Adrenal gland (tissue), 12 donors: ENCODE data around the gene BCKDHA. TPM values are rescaled to one million over a fixed set of nuclear protein-coding genes. Genes with fewer than 3 reads are reported as not detected.
A peak's percentile ranks its signal among the peaks of the same experiment; 100 is the strongest.

Source experiments
- DNase-seq, 7 donors: peaks; one replicate each; pipeline ENCODE4 v3.0.0-alpha.2; 2019 to 2020
- H3K27ac ChIP-seq, 5 donors: fragments of 200-600 bp; sonication (generic) in 4 of 5; 1 replicate in 3 of 5; 2 replicates in 2 of 5; pipeline versions ENCODE4 v1.5.1 to v1.8.0; 2016 to 2020; ENCODE audit warnings: mild to moderate bottlenecking in 1 of 5
- H3K27me3 ChIP-seq: fragments of 200-600 bp; 2 replicates; pipeline ENCODE4 v1.8.0; 2021
- H3K36me3 ChIP-seq, 2 donors: fragments of 200-600 bp; replicated peaks in 1 of 2; 1 replicate in 1 of 2; 2 replicates in 1 of 2; pipeline versions ENCODE4 v1.5.1 to v1.8.0; 2018 to 2022
- H3K4me1 ChIP-seq, 2 donors: fragments of 200-600 bp; replicated peaks in 1 of 2; 1 replicate in 1 of 2; 2 replicates in 1 of 2; pipeline versions ENCODE4 v1.5.1 to v1.8.0; 2018 to 2021
- H3K4me3 ChIP-seq, 4 donors: fragments of 200-600 bp; sonication (generic) in 3 of 4; one replicate each; pipeline ENCODE4 v1.5.1; 2016 to 2018
- H3K9me3 ChIP-seq, 3 donors: fragments of 200-600 bp; sonication (generic) in 1 of 3; replicated peaks in 1 of 3; 1 replicate in 2 of 3; 2 replicates in 1 of 3; pipeline versions ENCODE4 v1.5.1 to v1.8.0; 2016 to 2021
- CTCF ChIP-seq, 6 experiments: fragments of 450-650 bp in 4 of 6; fragments of 200-600 bp in 2 of 6; sonication (generic) in 1 of 6; IDR thresholded peaks; 1 replicate in 5 of 6; 2 replicates in 1 of 6; pipeline versions ENCODE4 v1.5.1 to v1.8.0; 2016 to 2021; ENCODE audit warnings: antibody characterized with exemption in 6 of 6, mild to moderate bottlenecking in 2 of 6, moderate library complexity in 1 of 6
- POLR2A ChIP-seq, 2 donors: fragments of 450-650 bp; IDR thresholded peaks; one replicate each; pipeline ENCODE4 v1.6.1; 2017; ENCODE audit warnings: antibody characterized with exemption in 2 of 2, mild to moderate bottlenecking in 2 of 2, moderate library complexity in 1 of 2
- WGBS, 4 donors: extraction: QIAGEN DNeasy Blood & Tissue Kit in 2 of 4; methylation state at CpG; one replicate each; pipeline versions ENCODE4 v1.1.5 to v1.1.7; 2013 to 2017; 5-methylcytosine and 5-hydroxymethylcytosine counted together
- intact Hi-C, 2 donors: fragments of 100-400 bp; cut with DNase I; formaldehyde crosslinking; loops; one replicate each; pipeline versions ENCODE4 v1.14.1 to v1.15.0; 2022 to 2023
- polyA plus RNA-seq, 3 donors: library from polyadenylated mRNA; stranded (reverse); fragments of 200-250 nt in 2 of 3; fragments of 350-450 nt in 1 of 3; fragmentation: Illumina TruSeq in 1 of 3; extraction: RNeasy Lipid Tissue Mini Kit (QIAGEN cat#74804) in 1 of 3; gene quantifications; one replicate each; pipeline ENCODE4 v1.2.3, GENCODE V29; 2013 to 2014
- total RNA-seq, 9 donors: library from RNA; depleted of rRNA in 4 of 9; stranded (reverse); fragments of >200 nt in 4 of 9; fragments of 120-200 nt in 1 of 9; fragmentation: NEBNext Ultra II Directional in 1 of 9; extraction: Animal tissue kit (Norgen Biotek cat#: 25700) in 1 of 9; gene quantifications; one replicate each; pipeline versions ENCODE4 v1.1.0 to v1.2.4, GENCODE V29; 2013 to 2023
- donor health status: healthy with polysubstance abuse.
- donor health status: Bipolar disorder and iron deficiency.
- donor health status: DM: yes; HTN: yes; CAD: no.
- donor health status: DM: no; HTN: no; CAD: no.
- donor health status: DM: no; HTN: no; CAD: no.
- donor health status: DM: yes; HTN: yes; CAD: no.

Gene BCKDHA
- total and polyA plus RNA-seq, 12 donors, result 17.6 to 294 (median 100) TPM

- peaks cover 0 to 80% of the 10 kb centered on the region in 2 donors for H3K36me3 ChIP-seq
- TF ChIP-seq POLR2A (IDR thresholded peaks at IDR 0.05) (no peak), CTCF (IDR thresholded peaks at IDR 0.05) (no peak)
- no peak overlapping the region for H3K27ac ChIP-seq
- DNase-seq, result no peak
- WGBS, 4 donors, result 92 to 96% (median 94%) methylated on average over 9 to 12 of the region's 12 CpGs
- intact Hi-C loops, result no loop called here
- H3K4me1 ChIP-seq, result peaks cover 5 to 9% of the 10 kb centered on the region in 2 donors
- H3K27me3 ChIP-seq, result no peaks in the 10 kb centered on the region
- no peaks in the 10 kb centered on the region for H3K9me3 ChIP-seq
- H3K4me3 ChIP-seq, result no peak overlapping the region
Measured at GRCh38 chr19:41416194-41416674, 18.6 kb downstream of the BCKDHA start.

DNA sequence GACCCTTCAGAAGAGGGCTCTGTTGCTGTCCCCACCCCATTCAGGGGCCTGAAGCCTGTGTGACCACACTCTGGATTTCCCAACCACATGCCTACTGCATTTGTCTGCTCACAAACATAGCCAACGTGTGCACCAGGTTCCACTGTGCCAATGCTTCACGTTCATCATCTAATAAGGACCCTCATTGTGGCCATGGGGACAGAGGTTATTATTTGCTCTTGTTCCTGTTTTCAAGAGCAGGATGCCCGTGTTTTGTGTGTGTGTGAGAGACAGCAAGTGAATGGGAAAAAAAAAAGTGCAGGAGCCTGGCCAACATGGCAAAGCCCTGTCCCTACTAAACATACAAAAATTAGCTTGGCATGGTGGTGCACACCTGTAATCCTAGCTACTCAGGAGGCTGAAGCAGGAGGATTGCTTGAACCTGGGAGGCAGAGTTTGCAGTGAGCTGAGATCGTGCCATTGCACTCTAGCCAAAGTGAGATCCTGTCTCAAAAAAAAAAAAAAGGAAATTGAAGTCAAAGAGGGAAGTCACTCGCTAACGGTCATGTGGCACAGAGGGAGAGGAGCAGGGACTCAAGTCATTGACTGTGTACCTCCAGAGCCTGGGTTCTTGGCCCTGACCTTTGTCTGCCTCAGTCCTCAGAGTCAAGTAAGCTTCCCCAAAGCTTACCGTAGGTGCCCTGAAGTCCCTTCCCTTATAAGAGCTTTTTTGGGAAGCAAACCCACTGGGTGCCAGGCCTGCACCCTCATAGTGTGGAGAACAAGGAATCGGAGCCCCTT lies 22.7 kb downstream of the BCKDHA start:
- peak overlapping the region in 2 of 5 donors; percentile 11 to 40 for H3K27ac ChIP-seq
- no peaks in the 10 kb centered on the region for H3K9me3 ChIP-seq
- intact Hi-C loops, result loop anchor here in 1 of 2 donors (10.0 kb wide), 1 partner anchor 45 kb away; the partner anchor contains the start of gene TMEM91
- H3K36me3 ChIP-seq, result peaks cover 0 to 80% of the 10 kb centered on the region in 2 donors
- TF ChIP-seq POLR2A (IDR thresholded peaks at IDR 0.05) (no peak), CTCF (IDR thresholded peaks at IDR 0.05) (no peak)
- DNase-seq, result peak in 3 of 7 donors; percentile 27 to 45 (median 38)
- H3K4me1 ChIP-seq, result no peaks in the 10 kb centered on the region
- H3K4me3 ChIP-seq, result no peak overlapping the region
- WGBS, 4 donors, result 63 to 76% (median 68%) methylated on average over 6 to 8 of the region's 8 CpGs
- no peaks in the 10 kb centered on the region for H3K27me3 ChIP-seq

- WGBS, 4 donors, result 84 to 93% (median 87%) methylated on average over 6 of the region's 6 CpGs
Measured at GRCh38 chr19:41421314-41421713, 23.7 kb downstream of the BCKDHA start.

More at GRCh38 chr19:41421314-41421713, 23.7 kb downstream of the BCKDHA start:
- TF ChIP-seq CTCF (IDR thresholded peaks at IDR 0.05) (no peak), POLR2A (IDR thresholded peaks at IDR 0.05) (no peak)
- no peaks in the 10 kb centered on the region for H3K9me3 ChIP-seq
- H3K4me3 ChIP-seq, result no peak overlapping the region
- peaks cover 0 to under 1% of the 10 kb centered on the region in 2 donors for H3K4me1 ChIP-seq
- H3K36me3 ChIP-seq, result peaks cover 0 to 80% of the 10 kb centered on the region in 2 donors
- no peaks in the 10 kb centered on the region for H3K27me3 ChIP-seq
- DNase-seq, result no peak
- peak overlapping the region in 1 of 5 donors; percentile 40 for H3K27ac ChIP-seq
- intact Hi-C loops, result loop anchor here in 1 of 2 donors (10.0 kb wide), 1 partner anchor 47 kb away; the partner anchor contains the start of gene TMEM91
